ENCODE results near the gene RHBDF1. TPM values are rescaled to one million over a fixed set of nuclear protein-coding genes. Genes with fewer than 3 reads are reported as not detected.

RHBDF1 gene
- total RNA-seq, 1 donor from 2014 or later = 27.4 TPM

DNA sequence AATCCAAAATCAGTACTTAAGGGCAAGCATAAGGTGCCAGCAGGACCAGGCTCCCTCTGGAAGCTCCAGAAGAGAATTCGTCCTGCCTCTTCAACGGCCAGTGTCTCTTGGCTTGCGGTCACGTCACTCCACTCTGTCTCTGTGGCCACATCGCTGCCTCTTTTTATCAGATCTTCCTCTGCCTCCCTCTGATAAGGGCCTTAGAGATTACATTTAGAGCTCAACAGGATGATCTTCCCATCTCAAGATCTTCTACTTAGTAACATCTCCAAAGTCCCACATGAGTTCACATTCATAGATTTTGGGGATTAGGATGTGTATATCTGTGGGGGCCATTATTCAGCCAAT lies 22.5 kb upstream of the RHBDF1 start:
- DNase-seq (ENCODE audit: low spot score) = no peak

DNA sequence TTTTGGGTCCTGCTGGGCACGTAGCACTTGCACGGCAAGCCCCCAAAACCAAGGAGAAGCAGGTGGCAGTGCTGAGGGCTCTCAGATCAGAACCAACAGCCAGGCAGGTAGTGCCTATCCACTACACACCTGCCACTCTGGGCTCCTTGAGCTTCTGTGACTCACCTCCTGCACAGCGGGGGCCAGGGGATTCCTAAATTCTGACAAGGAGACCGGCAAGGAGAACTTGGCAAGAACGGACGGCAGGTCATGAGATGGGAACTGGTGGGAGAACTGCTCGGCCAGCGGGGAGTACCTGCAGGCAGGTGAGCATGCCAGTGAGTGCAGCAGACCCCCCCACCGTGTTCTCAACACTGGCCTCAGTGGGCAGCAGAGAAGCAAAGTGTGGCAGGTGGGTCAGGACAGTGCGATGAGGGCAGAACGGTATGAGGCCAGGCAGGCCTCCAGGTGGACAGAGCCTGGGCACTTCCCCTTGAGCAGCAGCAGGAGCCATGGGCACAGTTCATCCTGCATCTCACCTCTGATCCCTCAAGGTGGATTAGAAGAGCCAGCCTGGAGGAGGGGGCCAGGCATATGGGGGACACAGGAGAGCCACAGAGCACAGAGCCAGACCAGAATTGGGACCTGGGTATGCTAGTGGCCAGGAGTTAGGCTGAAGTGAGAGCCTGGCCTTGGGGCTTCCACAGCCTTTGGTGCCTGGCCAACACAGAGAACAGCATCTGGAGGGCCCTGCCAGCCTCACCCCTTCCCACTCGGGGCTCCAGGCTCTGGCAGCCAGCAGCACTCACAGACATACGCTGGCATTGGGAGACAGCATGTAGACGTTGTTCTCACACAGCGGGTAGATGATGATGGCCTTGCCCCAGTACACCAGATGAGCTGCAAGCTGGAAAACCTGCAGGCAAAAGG lies 20.3 kb upstream of the RHBDF1 start:
- DNase-seq (ENCODE audit: low spot score) = no peak

DNA sequence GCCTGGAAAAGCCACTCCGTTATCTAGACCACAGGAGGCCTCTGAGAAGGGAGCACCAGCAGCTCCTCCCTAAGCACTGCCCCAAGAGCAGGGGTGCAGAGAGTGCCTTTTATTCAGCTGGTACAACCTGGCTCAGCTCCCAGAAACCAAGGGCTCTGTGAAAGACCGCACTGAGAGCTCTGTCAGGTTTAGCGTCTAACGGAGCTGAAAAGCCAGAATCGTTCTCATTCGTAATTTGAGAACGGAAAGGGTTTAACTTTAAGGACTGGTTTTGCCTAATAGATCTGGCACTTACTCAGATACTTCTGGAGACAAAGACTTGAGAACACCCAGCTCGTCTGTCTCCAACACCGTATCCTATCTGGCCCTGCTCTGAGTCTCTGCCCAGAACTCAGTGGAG lies 19.1 kb upstream of the RHBDF1 start:
- peak; percentile 71 for DNase-seq (ENCODE audit: low spot score)

DNA sequence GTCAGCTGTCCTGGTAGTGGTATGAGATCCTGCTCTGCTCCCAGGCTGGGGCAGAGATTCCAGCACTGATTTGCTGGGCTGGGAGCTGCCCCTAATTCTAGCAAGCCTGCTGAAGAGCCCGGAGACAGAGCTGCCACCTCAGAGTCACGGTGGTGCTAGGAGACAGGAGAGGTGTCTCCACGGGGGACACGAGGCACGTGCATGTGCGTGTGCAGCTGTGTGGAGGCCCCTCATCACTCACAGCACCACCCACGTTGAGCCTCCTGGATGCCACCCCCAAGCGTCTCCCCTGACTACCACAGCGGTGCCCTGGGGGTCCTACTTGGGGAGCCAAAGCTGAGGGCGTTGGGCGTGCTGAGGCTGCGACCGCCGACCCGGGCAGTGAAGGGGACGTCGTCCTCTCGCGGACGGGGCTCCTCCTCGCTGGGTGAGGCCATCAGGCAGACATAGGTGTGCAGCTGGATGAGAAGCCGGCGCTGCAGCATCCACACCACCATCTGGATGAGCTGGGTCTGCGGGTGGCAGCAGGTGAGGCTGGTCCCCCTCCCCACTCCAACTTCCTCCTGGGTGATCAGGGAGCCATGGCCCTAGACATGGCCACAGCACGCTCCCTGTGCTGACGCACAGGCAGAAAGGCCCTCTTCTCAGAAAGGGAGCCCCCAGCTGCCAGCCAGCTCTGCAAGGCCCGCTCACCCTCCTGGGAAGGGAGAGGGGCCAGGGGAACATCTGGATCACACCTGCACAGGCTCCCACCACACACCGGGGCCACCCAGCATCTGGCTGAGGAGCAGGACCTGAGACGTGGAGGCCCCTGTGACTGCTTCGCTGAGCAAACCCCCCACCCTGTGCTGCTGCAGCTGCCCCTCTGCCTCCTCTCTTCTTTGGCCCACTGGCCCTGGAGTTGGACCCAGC lies 17.2 kb upstream of the RHBDF1 start:
- no peak for DNase-seq (ENCODE audit: low spot score)

DNA sequence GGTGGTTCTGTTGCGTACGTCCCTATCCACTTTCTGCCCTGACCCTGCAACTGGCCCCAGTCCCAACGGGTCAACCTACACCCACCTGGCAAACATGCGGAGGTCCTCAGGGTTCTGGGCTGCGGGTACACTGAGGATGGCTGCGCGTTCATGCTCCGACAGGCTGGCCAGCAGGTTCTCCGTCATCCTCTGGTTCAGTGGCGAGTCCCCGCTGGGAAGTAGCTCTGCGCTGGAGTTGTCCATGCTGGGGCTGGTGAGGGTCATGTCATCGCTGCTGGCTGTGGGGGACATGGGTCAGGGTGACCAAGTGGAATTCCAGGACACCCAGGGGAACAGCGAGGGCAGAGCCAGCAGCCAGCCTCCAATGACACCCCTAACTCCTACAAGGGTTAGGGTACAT lies 16.2 kb upstream of the RHBDF1 start:
- DNase-seq (ENCODE audit: low spot score) = no peak

DNA sequence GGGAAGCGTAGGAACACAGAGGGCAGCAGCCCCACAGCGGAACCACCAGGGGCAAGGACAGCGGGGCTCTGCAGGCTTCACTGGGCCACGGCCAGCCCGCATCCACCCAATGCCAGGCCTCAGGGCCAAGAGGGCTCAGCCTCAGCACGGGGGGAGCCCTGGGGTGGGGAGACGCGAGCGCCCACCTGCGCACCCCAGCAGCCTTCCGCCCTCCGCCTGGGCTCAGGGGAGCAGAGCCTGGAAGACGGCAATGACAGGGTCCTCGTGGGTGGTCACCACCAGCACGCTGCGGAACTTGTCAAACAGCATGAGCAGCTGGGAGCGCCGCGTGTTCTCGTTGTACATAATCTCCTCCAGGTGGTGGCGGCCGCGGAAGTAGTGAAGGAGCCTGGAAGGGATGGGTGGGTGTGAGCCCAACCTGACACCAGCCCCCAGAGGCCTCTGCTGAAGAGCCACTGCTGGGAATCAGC lies 14.1 kb upstream of the RHBDF1 start:
- no peak for DNase-seq (ENCODE audit: low spot score)

DNA sequence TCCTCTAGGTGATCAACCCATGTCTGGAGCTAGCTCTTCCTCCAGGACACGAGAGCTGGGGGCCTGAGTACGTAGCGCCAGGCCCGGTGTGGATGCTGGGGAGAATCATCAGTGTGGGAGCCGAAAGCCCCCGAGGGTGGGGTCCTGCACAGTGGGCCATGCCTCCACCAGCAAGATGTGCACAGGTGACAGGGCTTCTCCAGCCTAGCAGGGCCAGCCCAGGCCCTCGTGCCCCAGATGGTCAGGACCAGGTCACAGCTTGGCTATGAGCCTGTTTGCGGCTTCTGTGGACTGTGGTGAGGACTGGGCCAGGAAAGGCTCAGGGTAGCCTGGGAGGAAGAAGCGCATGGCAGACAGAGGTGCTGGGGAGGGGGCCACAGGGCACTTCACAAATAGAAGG lies 13.4 kb upstream of the RHBDF1 start:
- no peak for DNase-seq (ENCODE audit: low spot score)

DNA sequence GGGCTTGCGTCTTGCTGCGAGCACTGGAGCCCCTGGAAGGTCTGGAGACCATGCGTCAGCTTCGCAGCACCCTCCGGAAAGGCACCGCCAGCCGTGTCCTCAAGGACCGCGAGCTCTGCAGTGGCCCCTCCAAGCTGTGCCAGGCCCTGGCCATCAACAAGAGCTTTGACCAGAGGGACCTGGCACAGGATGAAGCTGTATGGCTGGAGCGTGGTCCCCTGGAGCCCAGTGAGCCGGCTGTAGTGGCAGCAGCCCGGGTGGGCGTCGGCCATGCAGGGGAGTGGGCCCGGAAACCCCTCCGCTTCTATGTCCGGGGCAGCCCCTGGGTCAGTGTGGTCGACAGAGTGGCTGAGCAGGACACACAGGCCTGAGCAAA lies 13.0 kb upstream of the RHBDF1 start:
- no peak for DNase-seq (ENCODE audit: low spot score)

DNA sequence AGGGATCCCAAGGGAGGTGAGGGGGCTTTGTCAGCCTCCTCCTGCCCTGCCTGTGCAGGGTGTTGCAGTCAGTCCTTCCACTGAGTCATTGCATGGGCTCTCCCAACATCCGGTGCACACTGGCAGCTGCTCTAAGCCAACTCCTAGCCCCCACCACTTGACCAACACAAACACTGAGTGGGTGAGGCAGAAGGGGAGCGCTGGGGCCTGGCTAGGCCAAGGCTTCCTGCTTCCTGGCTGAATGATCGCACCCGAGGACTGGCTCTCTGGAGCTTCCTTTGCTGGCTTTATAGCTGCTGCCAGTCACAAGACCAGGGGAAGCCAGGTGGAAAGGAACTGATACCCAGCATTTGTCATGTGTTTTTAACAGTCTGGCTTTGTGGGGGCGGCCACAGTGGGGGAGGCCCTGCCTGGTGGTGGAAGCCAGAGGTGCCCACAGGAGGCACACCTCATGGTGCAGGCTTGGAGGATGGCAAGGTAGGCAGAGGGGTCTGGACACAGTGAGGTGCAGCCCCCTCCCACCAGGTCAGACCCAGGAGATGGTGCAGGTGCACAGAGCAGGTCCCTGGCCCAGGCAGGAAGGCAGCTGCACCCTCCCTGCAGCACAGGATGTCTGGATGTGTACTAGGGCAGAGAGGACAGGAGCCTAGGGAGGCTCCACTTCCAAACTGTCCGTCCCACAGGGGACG lies 12.4 kb upstream of the RHBDF1 start:
- DNase-seq (ENCODE audit: low spot score) = peak; percentile 57

DNA sequence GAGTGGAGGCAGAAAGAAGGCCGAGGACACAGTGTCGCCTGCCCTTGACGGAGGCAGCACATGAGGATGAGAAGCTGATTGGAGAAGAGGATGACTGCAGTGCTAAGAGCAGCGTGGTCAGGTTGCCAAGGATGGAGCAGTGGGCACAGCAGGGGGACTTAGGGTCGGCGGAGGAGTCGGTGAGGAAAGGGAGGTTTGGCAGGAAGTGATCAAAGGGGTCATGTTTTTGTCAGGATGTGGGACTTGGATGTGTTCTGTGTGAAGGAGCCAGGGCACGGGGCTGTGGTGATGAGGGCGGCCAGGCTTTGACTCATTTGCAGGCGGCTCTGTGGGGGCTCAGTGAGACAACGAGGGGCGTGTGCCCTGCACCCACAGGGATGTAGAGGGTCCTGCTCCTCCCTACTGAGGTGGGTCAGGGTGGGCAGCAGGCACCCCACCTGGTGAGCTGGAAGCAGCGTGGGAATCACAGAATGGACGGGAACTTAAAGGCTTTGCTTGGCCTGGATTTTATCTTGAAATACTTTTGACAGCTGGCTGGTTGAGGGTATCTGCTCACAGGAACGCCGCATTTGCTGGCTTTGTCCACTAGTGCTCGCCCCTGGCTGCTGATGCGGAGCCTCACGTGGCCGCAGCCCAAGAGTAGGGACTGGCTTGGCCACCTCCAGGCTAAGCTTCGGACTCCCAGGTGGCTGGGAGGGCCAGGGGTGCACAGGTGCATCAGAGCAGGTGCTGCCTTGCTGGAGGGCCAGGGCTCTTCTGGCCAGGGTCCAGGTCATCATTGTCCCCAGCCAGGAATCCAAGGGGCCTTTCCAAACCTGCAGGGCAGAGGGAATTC lies 11.6 kb upstream of the RHBDF1 start:
- DNase-seq (ENCODE audit: low spot score) = no peak

DNA sequence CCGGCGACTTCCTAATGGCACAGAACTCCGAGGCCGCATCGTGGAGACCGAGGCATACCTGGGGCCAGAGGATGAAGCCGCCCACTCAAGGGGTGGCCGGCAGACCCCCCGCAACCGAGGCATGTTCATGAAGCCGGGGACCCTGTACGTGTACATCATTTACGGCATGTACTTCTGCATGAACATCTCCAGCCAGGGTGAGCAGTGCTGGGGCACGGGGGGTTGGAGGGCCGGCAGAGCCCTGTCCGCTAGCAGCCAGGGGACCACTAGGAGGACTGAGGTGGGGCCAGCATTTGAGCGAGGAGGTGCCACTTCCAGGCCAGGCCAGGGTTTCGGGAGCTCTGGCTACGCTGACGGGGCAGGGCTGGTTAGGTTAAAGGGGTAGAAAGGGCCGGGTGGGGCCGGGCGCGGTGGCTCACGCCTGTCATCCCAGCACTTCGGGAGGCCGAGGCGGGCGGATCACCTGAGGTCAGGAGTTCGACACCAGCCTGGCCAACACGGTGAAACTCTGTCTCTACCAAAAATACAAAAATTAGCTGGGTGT lies 10.7 kb upstream of the RHBDF1 start:
- no peak for DNase-seq (ENCODE audit: low spot score)

DNA sequence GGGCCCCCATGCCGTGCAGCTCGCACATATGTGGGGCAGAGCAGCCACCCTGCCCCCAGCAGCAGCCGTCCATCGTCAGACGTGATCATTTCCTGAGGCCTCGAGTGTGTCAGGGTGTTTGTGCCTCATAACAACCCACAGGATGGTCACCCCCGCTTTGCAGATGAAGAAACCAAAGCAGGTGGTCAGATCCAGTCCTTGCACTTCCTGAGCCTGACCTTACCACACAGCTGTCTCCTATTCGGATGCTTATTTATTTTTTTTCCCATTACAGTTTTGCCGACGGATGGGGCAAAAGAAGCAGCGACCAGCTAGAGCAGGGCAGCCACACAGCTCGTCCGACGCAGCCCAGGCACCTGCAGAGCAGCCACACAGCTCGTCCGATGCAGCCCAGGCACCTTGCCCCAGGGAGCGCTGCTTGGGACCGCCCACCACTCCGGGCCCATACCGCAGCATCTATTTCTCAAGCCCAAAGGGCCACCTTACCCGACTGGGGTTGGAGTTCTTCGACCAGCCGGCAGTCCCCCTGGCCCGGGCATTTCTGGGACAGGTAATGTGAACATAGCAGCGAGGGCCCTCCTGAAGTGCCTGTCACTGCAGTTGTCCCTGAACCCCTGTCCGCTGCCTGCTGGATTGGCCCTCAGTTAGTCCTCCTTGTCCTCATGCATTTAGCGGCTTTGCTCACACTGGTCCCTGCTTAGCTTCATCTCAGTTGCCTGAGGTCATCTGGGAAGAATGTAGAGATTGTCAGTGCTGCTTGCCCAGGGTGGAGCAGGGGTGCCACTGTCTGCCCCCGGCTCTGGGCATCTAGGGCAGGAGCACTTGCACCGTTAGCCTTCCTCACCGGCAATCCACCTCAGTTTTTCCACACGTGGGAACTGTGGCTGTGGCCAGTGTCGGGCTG lies 7.0 kb upstream of the RHBDF1 start:
- no peak for DNase-seq (ENCODE audit: low spot score)

DNA sequence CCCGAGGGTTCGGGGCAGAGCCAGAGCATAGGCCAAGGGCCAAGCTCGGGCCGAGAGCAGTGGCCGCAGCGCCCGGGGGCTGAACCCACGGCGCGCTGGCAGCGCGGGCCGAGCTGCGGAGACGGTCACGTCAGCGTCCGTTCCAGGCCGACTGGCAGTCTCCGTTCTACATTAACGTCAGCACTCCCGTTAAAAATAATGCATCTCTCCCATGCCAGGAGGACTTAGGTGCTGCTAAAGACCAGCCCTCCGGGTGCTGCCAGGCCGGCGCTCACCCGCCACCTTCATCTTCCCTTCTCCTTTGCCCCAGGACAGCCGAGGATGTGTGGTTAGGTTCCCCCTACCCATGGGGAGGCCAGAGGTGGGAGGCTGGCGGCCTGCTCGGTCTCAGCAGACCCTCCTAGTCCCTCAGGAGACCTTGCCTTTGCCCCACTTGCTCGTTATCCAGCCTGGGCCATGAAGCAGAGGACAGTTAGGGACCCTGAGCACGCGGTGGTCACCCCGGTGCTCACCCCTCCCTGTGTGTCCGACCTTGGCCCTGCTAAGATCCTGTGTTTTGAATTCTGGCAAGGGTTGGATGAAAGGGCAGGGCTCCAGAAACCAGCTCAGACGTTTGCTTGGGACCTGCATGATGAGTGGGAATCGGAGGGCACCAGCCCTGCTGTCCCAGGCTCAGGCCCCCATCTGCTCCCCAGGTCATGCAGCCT lies 6.2 kb upstream of the RHBDF1 start:
- peak; percentile 25 for DNase-seq (ENCODE audit: low spot score)

DNA sequence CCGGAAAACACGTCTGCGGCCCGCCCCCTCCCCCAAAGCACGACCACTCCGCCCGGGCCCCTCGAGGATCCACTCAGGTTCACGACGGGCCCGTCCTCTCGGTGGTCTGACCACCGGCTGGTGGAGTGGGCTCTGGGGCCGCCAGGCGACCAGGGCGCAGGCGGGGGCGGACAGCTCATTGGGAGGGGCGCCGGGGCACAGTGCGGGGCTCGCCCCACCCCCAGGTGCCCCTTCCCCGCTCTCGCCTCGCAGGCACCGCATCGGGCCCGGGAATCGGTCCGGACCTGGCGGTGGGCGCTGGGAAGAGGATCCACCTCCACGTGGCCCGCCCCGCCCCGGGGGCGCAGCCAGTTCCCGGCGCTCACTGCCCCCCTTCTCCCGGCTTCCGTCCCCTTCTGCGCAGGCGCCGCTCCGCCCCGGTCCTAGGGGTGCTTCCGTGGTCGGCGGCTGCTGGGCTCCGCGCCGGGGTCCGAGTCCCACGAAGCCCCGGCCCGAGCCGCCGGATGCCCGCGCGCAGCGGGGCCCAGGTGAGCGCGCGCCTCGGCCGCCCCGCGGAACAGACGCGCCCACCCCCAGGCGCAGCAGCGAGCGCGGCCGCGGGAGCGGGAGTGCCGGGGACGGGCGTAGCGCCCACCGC lies 5.5 kb upstream of the RHBDF1 start, which contains the start of gene MPG:
MPG (plus strand) TSS at position 419 of the 637 bp plus-strand sequence; CDS start at position 504, 85 bp downstream.
- peak; percentile 91 for DNase-seq (ENCODE audit: low spot score)

DNA sequence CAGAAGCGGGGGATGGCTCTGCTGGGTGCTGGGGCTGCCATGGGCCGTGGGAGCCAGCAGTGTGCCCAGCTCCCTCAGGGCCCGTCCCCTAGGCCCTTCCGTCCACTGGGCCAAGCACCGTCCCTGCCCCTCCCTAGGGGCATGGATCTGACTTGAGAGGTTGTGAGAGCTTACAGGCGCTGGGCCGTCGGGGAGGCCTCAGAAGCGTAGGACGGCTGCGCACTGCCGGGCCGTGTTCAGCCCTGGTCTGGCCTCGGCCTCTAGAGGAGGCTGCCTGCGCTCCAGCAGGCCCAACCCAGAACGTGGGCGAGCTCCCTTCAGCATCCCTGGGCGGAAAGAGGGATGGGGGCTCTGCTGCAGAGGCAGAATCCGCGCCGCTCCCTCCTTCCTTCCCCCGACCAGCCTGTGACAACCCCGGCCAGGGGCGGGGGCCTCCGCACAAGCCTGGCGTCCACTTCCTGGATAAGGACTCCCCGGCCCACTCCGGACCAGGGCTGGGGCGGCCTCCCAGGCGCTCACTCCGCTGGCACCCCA lies 4.9 kb upstream of the RHBDF1 start:
- DNase-seq (ENCODE audit: low spot score) = peak; percentile 84

DNA sequence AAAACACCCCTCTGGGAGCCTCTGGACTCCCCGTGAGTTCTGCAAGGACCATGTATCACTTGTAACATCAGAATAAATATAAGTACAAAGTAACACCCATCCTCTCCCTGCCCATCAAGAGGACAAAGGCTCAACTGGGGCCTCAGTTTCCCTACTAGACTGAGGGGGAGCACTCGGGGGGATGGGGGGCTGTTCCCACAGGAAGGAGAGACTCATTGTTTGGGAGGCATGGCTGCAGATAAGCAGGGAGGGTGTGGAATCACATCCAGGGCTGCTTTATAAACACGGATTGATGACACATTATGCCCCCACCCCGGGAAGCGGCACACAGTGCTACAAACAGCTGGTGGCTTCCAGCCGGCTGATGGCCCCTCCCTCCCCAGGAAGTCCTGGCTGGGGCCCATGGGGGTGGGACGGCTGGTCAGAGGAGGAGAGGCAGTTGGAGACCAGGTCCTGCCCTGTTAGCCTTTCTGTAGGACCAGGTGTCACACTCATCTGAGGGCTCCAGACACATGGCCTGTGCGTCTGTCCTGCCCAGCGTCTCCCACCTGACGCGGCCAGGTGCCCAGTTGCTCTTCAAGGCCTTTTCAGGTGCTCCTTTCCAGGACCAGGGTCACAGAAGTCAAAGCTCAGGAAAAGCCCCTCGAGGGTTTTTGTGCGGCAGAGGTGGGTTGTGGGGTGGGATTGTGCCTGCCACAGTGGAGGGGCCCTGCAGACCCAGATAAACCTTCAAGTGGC lies 4.3 kb upstream of the RHBDF1 start:
- peak; percentile 89 for DNase-seq (ENCODE audit: low spot score)
